ENCODE data around the gene PIP5K1C. TPM values are rescaled to one million over a fixed set of nuclear protein-coding genes. Genes with fewer than 3 reads are reported as not detected.

Gene PIP5K1C
- total and polyA plus RNA-seq, 10 of the 15 experiments (the other 5 are each of a cell fraction or from before 2014, with no cell fraction given) = 0.39 to 19.6 (median 5.3) TPM

DNA sequence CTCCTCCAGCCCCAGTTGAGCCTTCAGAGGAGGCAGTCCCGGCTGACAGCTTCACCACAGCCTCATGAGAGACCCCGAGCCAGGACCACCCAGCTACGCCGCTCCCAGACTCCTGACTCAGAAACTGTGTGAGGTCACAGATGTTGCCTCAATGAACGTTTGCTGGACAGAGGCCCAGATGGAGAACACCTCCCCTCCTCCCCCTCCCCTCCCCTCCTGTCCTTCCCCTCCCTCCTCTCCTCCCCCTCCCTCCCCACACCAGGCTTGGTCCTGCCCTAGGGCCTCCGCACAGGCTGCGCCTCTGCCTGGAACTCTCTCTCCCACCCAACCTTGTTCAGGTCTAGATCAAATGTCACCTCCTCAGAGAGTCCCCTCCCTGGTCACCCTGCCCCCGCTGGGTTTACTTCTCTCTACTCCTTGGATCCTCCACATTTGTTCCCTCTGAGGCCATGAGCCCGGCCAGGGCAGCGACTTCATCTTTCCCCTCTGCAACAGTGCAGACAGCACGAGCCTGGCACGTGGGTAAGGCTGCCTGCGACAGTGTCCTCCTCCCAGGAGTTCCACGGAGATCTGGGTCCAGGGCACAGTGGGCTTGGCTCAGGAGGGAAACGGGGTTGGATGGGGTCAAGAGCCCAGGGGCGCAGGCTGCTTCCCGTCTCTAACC is 17.4 kb downstream of the PIP5K1C start (continued):
- no peak for TF ChIP-seq BCLAF1 (IDR thresholded peaks at IDR 0.05)
- TF ChIP-seq NRF1 (conservative IDR thresholded peaks at IDR 0.05; ENCODE audit: low read depth, low read length) = no peak
- TF ChIP-seq NR2F1 (conservative IDR thresholded peaks at IDR 0.05) = no peak
- no peak for TF ChIP-seq SKIL (IDR thresholded peaks at IDR 0.05; ENCODE audit: low read depth, poor library complexity, severe bottlenecking)
- TF ChIP-seq, protein P1, sequence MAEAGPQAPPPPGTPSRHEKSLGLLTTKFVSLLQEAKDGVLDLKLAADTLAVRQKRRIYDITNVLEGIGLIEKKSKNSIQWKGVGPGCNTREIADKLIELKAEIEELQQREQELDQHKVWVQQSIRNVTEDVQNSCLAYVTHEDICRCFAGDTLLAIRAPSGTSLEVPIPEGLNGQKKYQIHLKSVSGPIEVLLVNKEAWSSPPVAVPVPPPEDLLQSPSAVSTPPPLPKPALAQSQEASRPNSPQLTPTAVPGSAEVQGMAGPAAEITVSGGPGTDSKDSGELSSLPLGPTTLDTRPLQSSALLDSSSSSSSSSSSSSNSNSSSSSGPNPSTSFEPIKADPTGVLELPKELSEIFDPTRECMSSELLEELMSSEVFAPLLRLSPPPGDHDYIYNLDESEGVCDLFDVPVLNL (IDR thresholded peaks at IDR 0.05; ENCODE audit: low read depth, low read length) = no peak
- no peak for TF ChIP-seq FOS (IDR thresholded peaks at IDR 0.05; ENCODE audit: borderline replicate concordance, extremely low read depth, insufficient read length)
- TF ChIP-seq SIN3A (IDR thresholded peaks at IDR 0.05; ENCODE audit: low read depth, low read length) = no peak
- no peak for TF ChIP-seq RBBP5 (conservative IDR thresholded peaks at IDR 0.05)
- TF ChIP-seq ZBTB11 (CRISPR knock-in tag; IDR thresholded peaks at IDR 0.05) = no peak
- TF ChIP-seq DPF2 (IDR thresholded peaks at IDR 0.05) = no peak
